GM12875 (cell line): Measurements from ENCODE around the gene ATXN7L3.
A peak's percentile ranks its signal among the peaks of the same experiment; 100 is the strongest.

Source experiments
- H3K4me3 ChIP-seq: one replicate; pipeline ENCODE4 v1.5.1; 2011; ENCODE audit warnings: low read depth, low read length, control low read depth
- TF ChIP-seq, protein P1 (sequence below): IDR thresholded peaks from 2 replicates; pipeline ENCODE4 v1.5.1; 2011; ENCODE audit warnings: low read depth, mild to moderate bottlenecking, control low read depth, inconsistent platforms, low read length, moderate library complexity, borderline replicate concordance; ENCODE audit not compliant: insufficient read depth

Gene ATXN7L3

DNA sequence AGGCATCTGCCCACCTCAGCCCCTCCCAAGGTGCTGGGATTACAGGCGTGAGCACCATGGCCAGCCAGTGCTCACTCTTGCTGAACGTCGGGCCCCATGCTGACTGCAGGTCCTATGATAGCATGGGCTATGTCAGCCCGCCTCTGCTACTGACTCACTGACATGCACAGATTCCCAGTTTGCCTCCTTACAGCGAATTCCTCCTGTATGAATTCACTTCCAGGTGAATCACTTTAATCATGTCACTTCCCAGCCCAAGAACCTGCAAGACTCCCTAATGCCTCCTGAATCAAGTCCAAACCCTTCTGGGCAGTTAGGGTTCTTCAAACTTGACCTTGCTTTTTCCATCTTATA lies 35.9 kb upstream of the ATXN7L3 start:
- TF ChIP-seq, protein P1, sequence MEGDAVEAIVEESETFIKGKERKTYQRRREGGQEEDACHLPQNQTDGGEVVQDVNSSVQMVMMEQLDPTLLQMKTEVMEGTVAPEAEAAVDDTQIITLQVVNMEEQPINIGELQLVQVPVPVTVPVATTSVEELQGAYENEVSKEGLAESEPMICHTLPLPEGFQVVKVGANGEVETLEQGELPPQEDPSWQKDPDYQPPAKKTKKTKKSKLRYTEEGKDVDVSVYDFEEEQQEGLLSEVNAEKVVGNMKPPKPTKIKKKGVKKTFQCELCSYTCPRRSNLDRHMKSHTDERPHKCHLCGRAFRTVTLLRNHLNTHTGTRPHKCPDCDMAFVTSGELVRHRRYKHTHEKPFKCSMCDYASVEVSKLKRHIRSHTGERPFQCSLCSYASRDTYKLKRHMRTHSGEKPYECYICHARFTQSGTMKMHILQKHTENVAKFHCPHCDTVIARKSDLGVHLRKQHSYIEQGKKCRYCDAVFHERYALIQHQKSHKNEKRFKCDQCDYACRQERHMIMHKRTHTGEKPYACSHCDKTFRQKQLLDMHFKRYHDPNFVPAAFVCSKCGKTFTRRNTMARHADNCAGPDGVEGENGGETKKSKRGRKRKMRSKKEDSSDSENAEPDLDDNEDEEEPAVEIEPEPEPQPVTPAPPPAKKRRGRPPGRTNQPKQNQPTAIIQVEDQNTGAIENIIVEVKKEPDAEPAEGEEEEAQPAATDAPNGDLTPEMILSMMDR = no peak
- no peak overlapping the region for H3K4me3 ChIP-seq

DNA sequence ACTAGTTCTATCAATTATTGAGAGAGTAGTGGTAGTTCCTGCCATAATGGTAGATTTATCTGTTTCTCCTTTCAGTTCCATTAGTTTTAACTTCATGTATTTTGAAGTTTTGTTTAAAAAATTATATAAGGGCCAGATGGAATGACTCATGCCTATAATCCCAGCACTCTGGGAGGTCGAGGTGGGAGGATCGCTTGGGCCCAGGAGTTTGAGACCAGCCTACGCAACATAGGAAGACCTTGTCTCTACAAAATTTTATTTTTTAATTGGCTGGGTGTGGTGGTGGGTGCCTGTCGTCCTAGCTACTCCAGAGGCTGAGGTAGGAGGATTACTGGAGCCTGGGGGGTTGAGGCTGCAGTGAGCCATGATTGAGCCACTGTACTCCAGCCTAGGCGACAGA lies 33.9 kb upstream of the ATXN7L3 start:
- H3K4me3 ChIP-seq = no peak overlapping the region
- TF ChIP-seq, protein P1 = no peak

DNA sequence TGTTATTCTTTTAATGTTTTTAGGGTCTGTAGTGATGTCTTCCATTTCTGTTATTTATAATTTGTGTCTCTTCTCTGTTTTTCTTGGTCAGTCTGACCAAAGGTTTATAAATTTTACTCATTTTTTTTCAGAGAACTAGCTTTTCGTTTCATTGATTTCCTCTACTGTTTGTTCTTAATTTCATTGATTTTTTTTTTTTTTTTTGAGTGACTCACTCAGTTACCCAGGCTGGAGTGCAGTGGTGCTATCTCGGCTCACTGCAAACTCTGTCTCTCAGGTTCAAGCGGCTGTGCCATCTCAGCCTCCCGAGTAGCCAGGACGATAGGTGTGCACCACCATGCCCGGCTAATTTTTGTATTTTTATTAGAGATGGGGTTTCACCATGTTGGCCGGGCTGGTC lies 32.4 kb upstream of the ATXN7L3 start:
- H3K4me3 ChIP-seq = no peak overlapping the region
- TF ChIP-seq, protein P1 = no peak

DNA sequence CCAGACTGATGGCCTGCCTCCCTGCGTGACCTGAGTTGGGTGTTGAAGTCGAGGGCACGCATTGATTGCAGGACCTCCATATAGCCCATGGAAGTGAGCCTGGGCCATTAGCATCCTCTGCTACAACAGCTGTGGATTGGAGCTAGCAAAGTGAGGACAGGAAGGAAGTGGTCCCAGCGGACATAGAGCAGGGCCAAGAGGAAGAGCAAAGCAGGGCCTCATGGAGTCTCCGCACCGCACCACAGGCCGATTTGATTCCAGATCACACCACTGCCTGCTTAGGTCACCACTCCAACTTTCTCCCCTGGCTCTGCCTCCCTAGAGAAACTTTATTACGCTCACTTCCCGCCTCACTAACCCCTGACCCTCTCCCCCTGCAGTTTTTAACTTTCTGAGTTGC lies 30.5 kb upstream of the ATXN7L3 start:
- TF ChIP-seq, protein P1 = no peak
- no peak overlapping the region for H3K4me3 ChIP-seq

DNA sequence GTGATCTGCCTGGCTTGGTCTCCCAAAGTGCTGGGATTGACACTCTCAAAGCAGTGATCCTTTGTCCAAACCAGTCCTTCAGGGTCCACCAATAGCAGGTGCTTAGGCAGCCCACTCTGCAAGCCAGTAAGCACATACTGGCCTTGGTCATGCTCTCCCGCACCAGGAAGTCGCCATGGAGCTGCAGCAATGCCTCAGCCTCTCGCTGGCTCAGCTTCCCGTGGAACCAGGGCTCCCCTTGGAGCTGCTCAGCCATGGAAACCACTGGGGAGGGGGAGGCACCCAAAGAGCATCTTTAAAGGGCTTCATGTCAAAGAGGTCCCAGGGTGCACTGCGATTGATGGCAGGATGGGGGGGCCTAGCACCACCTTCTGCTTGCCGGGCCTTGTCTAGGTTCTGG lies 29.4 kb upstream of the ATXN7L3 start:
- no peak overlapping the region for H3K4me3 ChIP-seq
- TF ChIP-seq, protein P1 = no peak

DNA sequence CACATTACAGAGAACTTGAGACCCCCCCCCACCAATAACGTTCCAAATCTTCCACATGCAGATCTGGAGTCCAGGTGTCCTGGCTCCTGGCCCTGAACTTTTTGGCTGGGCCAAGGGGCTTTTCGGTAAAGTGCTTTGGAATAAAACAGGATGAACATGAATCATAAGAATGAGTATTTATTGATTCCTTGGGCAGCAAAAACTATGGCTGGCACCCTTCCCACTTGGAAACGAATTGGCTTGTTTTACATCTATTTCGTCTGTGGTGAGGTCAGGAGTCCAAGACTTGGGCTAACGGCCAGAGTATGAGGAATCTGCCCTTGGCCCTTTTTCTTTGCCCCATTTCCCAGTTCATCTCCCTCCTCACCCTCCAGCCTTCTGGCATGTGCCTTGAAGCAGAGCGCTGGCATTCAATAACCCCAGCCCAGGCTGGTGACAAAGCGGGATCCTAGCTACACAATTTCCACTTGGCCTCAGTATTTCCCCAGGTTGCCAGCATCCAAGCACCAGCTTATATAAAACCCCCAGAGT lies 23.9 kb upstream of the ATXN7L3 start:
- TF ChIP-seq, protein P1 = no peak
- no peak overlapping the region for H3K4me3 ChIP-seq

DNA sequence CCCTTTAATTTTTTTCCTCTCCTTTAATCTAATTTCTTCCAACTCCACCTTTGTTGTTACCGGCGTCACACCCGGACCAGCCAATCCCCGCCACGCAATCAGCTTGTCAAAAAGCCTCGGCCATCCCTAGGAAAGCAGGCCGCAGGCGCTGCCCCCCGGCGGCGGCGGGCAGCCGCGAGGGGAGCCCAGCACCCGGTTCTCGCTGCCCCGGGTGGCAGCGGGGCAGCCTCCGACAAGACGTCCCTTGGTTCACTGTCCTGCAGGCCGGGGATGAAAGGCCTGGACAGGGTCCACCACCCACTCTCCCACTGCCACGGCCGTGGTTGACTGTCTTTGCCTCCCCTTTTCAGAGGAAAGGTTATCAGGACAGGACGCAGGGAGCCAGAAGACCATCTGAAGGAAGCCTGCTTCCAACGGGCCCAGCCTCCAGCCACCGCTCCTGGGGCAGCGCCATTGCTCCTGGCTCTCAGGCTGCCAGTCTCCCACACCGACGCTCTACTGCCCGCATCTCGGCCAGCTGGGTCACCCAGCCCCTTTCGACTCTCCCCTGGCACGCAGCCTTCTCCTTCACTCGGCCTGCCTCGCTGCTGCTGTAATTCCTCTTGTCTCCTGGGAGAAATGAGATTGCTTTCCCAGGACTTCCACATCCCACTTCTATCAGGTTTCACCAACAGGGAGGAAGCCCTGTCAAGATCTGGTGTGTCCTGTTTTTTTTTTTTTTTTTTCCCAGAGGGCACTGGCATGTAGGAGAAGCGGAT lies 22.6 kb upstream of the ATXN7L3 start:
- peak overlapping the region; percentile 82 for H3K4me3 ChIP-seq
- TF ChIP-seq, protein P1 = 0 out of 2 replicates have a peak, but pooled peaks have one; percentile 21
